Aorta (tissue), 5 donors: ENCODE data around the gene CDC42EP3. TPM values are rescaled to one million over a fixed set of nuclear protein-coding genes. Genes with fewer than 3 reads are reported as not detected.

Source experiments
- ATAC-seq: fragments of 200-7000 bp; cut with Tn5 transposase; one replicate; pipeline ENCODE4 v1.9.1; 2022; ENCODE audit warnings: moderate library complexity; ENCODE audit not compliant: low FRiP score
- DNase-seq, 2 donors: peaks; one replicate each; pipeline ENCODE4 v3.0.0-alpha.2; 2020
- H3K27ac ChIP-seq, 2 donors: one replicate each; pipeline ENCODE4 v1.5.1; 2013; ENCODE audit warnings: low read length in 2 of 2, mild to moderate bottlenecking in 2 of 2, moderate library complexity in 2 of 2, control low read depth in 1 of 2, inconsistent platforms in 1 of 2, low read depth in 1 of 2
- H3K27me3 ChIP-seq, 2 donors: one replicate each; pipeline ENCODE4 v1.6.1; 2013; ENCODE audit warnings: control low read depth in 1 of 2, low read length in 1 of 2, mild to moderate bottlenecking in 1 of 2, moderate library complexity in 1 of 2; ENCODE audit not compliant: insufficient read depth in 2 of 2, control insufficient read depth in 1 of 2
- H3K36me3 ChIP-seq, 2 donors: one replicate each; pipeline ENCODE4 v1.6.1; 2013; ENCODE audit warnings: control low read depth in 1 of 2, low read length in 1 of 2, mild to moderate bottlenecking in 1 of 2; ENCODE audit not compliant: insufficient read depth in 2 of 2, control insufficient read depth in 1 of 2
- H3K4me1 ChIP-seq, 2 donors: one replicate each; pipeline ENCODE4 v1.6.1; 2013; ENCODE audit warnings: low read length in 2 of 2, control low read depth in 1 of 2, mild to moderate bottlenecking in 1 of 2, moderate library complexity in 1 of 2; ENCODE audit not compliant: insufficient read depth in 2 of 2, control insufficient read depth in 1 of 2
- H3K4me3 ChIP-seq, 2 donors: one replicate each; pipeline ENCODE4 v1.5.1; 2013; ENCODE audit warnings: low read length in 2 of 2, control low read depth in 1 of 2, mild to moderate bottlenecking in 1 of 2
- H3K9me3 ChIP-seq: one replicate; pipeline ENCODE4 v1.6.1; 2013; ENCODE audit warnings: mild to moderate bottlenecking, low read length; ENCODE audit not compliant: control insufficient read depth
- WGBS, 2 donors: extraction: QIAGEN DNeasy Blood & Tissue Kit; methylation state at CpG; one replicate each; pipeline ENCODE4 v1.1.7; 2013; 5-methylcytosine and 5-hydroxymethylcytosine counted together
- intact Hi-C, 2 donors: fragments of 100-400 bp; cut with DNase I; formaldehyde crosslinking; loops; one replicate each; pipeline versions ENCODE4 v1.14.2 to v1.15.0; 2022
- polyA plus RNA-seq, 2 donors: library from polyadenylated mRNA; stranded (reverse); fragments of 200-250 nt; gene quantifications; one replicate each; pipeline ENCODE4 v1.2.3, GENCODE V29; 2013
- total RNA-seq, 2 donors: library from RNA; stranded (reverse); fragmentation: NEBNext Ultra II Directional; extraction: Animal tissue kit (Norgen Biotek cat#: 25700); gene quantifications; one replicate each; pipeline ENCODE4 v1.2.1, GENCODE V29; 2021
- donor health status: healthy with polysubstance abuse.
- donor health status: Bipolar disorder and iron deficiency.
- donor health status: DM: no; HTN: no; CAD: no.
- donor health status: DM: no; HTN: no; CAD: no.
- donor health status: DM: yes; HTN: yes; CAD: no.

The CDC42EP3 gene
- total and polyA plus RNA-seq, 4 donors: 12.6 to 94.8 (median 41.5) TPM

DNA sequence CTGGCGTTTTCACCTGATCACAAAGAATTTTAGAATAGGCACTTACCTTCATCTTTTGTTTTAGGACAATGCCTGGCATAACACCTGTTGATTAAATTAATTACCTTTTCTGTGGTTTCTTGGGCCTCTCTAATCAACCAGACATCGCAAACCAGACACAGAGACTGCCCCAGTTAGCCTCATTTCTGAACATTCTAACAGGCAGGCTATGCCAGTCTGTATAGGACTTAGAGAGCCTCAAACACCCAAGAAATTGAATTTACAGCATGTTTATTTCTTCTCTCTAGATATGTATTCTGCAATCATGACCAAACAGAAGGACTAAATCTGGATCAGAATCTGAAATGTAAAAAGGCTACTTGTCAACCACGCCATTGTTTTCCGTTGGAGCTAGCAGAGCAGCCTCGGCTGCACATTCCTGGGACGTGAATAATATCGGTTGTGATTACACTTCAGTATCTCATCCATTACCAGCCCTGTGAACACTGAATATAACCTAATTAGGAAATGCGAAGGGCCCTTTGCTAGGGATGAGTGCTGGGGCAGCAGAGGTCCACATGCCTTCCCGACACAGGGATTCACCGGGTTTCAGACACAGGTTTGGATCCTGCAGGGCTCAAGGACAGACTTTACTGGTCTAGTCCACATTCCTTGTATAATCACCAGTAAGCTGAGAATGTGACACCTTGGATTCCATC is 17.5 kb upstream of the CDC42EP3 start:
- DNase-seq (peak in 1 of 2 donors; percentile 72), ATAC-seq (no peak)
- intact Hi-C loops: no loop called here
- no peaks in the 10 kb centered on the region for H3K9me3 ChIP-seq
- H3K4me1 ChIP-seq: peaks cover 0 to 3% of the 10 kb centered on the region in 2 donors
- H3K4me3 ChIP-seq: no peak overlapping the region
- H3K27me3 ChIP-seq: no peaks in the 10 kb centered on the region
- peak overlapping the region; percentile 9 to 29 for H3K27ac ChIP-seq
- no peaks in the 10 kb centered on the region for H3K36me3 ChIP-seq
- 23 to 35% methylated on average over 10 of the region's 10 CpGs for WGBS, 2 donors

DNA sequence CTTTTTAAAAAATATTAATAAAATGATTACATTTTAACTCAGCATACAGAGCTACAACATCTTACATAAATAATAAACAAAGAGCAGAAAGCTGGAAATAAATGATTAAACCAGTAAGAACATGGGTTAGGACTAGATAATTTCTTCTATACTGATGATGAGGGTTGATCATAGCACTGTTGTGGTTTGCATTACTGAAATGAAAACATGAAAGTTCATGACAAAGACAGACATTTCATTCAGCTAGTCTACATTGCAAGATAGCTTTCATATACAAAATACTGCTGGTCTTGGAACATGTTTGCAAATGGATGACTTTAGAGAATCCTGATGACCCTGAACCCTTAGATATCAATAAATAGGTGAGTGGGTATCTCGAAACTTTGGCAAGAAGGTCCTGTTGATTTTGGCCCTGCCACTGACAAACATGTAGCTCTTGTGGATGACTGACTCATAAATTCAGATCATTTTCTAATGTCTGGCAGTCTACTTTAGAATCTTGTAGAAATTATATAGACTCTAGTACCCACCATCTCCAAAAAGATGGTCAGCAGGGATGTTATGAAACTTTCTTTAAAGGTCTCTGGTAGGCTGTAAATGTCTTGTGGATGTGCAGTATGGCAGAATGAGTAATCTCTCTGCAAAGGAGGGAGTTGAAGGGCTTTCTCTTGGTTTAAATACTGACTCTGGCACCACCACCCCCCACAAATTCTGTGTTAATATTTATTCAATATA is 15.5 kb upstream of the CDC42EP3 start:
- H3K27me3 ChIP-seq: no peaks in the 10 kb centered on the region
- intact Hi-C loops: no loop called here
- DNase-seq (no peak), ATAC-seq (no peak)
- H3K4me3 ChIP-seq: no peak overlapping the region
- peaks cover 0 to 3% of the 10 kb centered on the region in 2 donors for H3K4me1 ChIP-seq
- WGBS, 2 donors: 62 to 63% methylated on average over 1 of the region's 1 CpG
- no peaks in the 10 kb centered on the region for H3K36me3 ChIP-seq
- H3K27ac ChIP-seq: no peak overlapping the region
- no peaks in the 10 kb centered on the region for H3K9me3 ChIP-seq

DNA sequence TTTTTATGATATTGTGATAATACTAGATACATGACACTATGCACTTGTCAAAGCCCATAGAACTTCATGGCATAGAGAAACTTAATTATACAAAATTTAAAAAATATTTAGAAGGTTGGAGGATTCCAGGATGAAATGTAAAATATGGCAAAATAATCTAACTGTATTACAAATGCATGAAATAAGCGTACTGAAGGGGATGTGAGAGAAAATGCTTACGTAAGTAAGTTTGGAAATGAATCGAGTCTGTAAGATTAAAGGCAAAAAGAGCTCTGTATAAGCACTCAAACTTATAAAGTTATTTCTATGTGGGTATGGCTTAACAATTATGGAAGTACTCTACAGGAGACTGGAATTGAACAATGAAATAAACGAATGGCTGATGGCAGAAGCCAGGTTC is 13.4 kb upstream of the CDC42EP3 start:
- DNase-seq (no peak), ATAC-seq (no peak)
- Histone ChIP-seq H3K27me3 (no peaks in the 10 kb centered on the region), H3K4me3 (no peak overlapping the region), H3K4me1 (peaks cover 0 to 1% of the 10 kb centered on the region in 2 donors), H3K36me3 (no peaks in the 10 kb centered on the region), H3K9me3 (no peaks in the 10 kb centered on the region), H3K27ac (no peak overlapping the region)
- intact Hi-C loops: no loop called here
- WGBS, 2 donors: 93 to 97% methylated on average over 4 of the region's 4 CpGs

DNA sequence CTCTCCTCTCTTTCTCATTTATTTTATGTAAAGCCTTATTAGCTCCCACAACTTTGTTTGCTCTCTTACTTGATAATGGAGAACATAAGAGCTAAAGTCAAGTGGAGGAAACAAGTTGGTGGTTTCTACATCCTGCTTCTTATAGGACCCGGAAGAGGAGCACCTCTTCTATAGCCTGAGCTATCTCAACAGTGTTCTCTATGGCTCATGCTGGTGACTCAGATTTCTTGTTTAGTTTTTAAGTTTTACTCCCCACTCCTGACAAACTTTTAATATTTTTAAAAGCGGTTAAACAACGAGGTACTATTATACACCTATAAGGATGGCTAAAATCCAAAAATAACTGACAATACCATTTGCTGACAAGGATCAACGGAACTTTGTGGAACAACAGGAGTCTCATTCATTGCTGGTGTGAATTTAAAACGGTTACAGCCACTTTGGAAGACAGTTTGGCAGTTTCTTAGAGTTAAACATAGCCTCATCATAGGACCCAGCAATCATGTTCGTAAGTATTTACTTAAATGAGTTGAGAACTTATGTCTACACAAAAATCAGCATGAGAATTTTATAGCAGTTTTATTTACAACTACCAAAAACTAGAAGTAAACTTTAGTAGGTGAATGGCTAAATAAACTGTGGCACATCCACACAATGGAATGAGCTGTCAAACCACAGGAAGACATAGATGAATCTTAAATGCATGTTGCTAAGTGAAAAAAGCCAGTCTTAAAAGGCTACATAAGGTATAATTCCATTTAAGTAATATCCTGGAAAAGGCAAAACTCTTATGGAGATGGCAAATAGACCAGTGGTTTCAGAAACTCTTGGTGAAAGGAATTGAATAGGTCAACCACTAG is 12.7 kb upstream of the CDC42EP3 start:
- Histone ChIP-seq H3K27ac (no peak overlapping the region), H3K27me3 (no peaks in the 10 kb centered on the region), H3K36me3 (no peaks in the 10 kb centered on the region), H3K4me3 (no peak overlapping the region), H3K9me3 (no peaks in the 10 kb centered on the region), H3K4me1 (no peaks in the 10 kb centered on the region)
- intact Hi-C loops: no loop called here
- 90 to 91% methylated on average over 6 of the region's 6 CpGs for WGBS, 2 donors
- DNase-seq: no peak
- no peak for ATAC-seq

DNA sequence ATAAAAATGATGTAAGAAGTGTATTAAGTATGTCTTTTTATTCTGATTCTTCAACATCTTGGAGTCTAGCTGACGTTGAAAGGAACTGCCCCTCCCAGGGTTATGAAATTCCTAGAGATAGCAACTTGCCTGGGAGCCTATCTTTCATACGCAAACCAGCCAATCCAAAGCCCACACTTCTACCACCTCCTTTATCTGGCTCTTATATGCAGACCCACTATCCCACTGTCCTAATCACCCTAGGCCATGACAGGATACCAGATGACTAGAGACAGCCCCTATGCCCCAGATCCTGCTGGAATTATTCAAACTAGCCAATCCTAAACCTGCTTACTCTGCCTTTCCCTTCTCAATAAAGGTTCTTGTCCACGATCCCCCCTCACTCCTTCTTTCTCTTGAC is 11.8 kb upstream of the CDC42EP3 start:
- H3K4me1 ChIP-seq: no peaks in the 10 kb centered on the region
- no peak for DNase-seq
- H3K27me3 ChIP-seq: no peaks in the 10 kb centered on the region
- H3K4me3 ChIP-seq: no peak overlapping the region
- WGBS, 2 donors: 91 to 92% methylated on average over 3 of the region's 3 CpGs
- H3K36me3 ChIP-seq: no peaks in the 10 kb centered on the region
- intact Hi-C loops: no loop called here
- no peaks in the 10 kb centered on the region for H3K9me3 ChIP-seq
- no peak for ATAC-seq
- no peak overlapping the region for H3K27ac ChIP-seq

DNA sequence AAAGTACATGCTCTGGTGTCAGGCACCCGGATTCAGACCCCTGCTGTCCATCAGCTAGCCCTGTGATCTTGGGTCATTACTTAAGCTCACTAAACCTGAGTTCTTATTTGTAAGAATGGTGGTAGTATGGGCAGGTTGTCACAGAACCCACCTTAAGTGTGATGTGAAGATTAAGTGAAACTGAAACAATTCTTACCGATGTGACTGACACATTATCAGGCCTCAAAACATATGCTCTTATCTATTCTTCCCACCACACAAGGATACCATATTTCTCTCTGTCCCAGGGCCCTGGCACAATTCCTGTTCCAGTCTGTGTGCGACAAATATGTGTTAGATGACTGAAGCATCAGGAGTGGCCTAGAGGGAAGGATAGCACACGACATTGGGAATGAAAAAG is 11.0 kb upstream of the CDC42EP3 start:
- ATAC-seq (no peak), DNase-seq (no peak)
- no peak overlapping the region for H3K4me3 ChIP-seq
- H3K4me1 ChIP-seq: no peaks in the 10 kb centered on the region
- no peaks in the 10 kb centered on the region for H3K27me3 ChIP-seq
- no peaks in the 10 kb centered on the region for H3K36me3 ChIP-seq
- no peaks in the 10 kb centered on the region for H3K9me3 ChIP-seq
- H3K27ac ChIP-seq: no peak overlapping the region
- intact Hi-C loops: no loop called here
- 91 to 92% methylated on average over 4 of the region's 4 CpGs for WGBS, 2 donors

DNA sequence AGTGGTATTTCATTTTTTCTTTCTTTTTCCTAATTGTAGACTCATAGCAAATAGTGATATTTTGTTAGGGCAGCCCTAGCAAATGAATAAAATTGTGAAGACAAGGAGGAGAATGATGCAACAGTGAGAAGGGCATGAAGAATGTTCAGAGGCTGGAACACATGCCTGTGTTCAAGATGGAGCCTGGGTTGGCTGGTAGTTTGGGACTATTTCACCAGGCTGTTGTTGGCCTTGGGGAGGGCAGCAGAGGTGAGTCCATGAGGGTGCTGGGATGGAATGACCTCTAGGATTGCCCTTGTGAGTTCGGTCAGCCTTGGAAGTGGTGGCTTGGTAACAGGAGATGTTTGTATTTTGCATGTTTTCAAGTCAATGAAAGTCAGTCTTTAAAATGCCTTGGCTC is 10.1 kb upstream of the CDC42EP3 start:
- no peaks in the 10 kb centered on the region for H3K4me1 ChIP-seq
- H3K27me3 ChIP-seq: no peaks in the 10 kb centered on the region
- no peak overlapping the region for H3K27ac ChIP-seq
- no peaks in the 10 kb centered on the region for H3K36me3 ChIP-seq
- H3K4me3 ChIP-seq: no peak overlapping the region
- ATAC-seq (no peak), DNase-seq (no peak)
- WGBS, 2 donors: 98 to 100% methylated on average over 1 of the region's 1 CpG
- intact Hi-C loops: no loop called here
- H3K9me3 ChIP-seq: no peaks in the 10 kb centered on the region

DNA sequence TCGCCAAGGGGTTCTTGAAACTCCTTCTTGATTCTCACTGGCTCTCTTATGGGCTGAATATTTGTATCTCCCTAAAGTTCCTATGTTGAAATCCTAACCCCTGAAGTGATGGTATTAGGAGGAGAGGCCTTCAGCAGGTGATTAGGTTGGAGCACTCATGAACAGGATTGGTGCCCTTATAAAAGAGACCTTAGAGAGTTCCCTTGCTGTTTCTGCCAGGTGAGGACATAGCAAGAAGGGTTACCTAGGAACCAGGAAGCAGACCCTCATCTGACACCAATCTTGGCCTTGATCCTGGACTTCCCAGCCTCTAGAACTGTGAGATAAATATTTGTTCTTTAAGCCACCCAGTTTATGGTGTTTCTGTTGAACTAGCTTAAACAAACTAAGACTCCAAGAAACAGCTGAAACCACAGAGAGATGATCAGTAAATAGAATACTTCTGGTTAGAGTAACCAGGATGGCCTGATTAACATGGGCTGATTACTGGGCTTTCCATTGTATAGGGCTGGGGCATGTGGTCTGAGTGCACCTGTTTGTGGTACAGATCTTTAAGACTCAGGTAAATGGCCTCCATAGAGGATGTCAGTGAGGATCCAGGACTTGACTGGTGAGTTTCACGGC is 7.7 kb upstream of the CDC42EP3 start:
- intact Hi-C loops: loop anchor here in 1 of 2 donors (10.0 kb wide), 2 partner anchors 56 to 264 kb away; no protein-coding TSS in a partner anchor
- no peaks in the 10 kb centered on the region for H3K9me3 ChIP-seq
- H3K4me3 ChIP-seq: no peak overlapping the region
- H3K4me1 ChIP-seq: no peaks in the 10 kb centered on the region
- no peaks in the 10 kb centered on the region for H3K27me3 ChIP-seq
- H3K27ac ChIP-seq: no peak overlapping the region
- no peak for ATAC-seq
- WGBS, 2 donors: 46 to 98% methylated on average over 2 of the region's 2 CpGs
- no peak for DNase-seq
- no peaks in the 10 kb centered on the region for H3K36me3 ChIP-seq
